ENCODE results near the gene SP3.
A peak's percentile ranks its signal among the peaks of the same experiment; 100 is the strongest.

Gene SP3

DNA sequence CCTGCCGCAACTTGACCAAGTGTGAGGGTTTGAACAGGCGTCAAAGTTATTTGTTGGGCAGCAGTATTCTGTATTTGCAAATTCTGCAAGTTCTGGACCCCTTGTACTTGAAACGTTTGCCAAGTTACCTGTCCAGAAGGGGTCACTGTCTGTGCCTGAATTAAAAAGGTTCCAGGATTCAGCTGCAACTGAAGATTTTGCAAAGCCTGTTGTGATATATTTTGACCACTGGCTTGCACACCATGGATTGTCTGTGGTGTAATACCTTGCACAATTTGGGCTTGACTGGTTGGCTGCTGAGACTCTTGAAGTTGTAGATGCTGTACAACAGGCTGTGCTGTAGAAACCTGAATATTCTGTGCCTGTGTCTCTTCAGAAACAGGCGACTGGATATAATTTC, 10.2 kb downstream of the SP3 start:
- no peak for ATAC-seq (ENCODE audit: insufficient read depth, low read depth)
- H3K79me2 ChIP-seq (ENCODE audit: insufficient read depth, low read length): peaks cover 100% of the 10 kb centered on the region
- no peaks in the 10 kb centered on the region for H3K9me3 ChIP-seq (ENCODE audit: insufficient read depth, low read length, severe bottlenecking)
- DNase-seq: no peak
- TF ChIP-seq EZH2 (IDR thresholded peaks at IDR 0.05; ENCODE audit: borderline replicate concordance, low read depth, low read length, severe bottlenecking) (no peak), CTCF (IDR thresholded peaks at IDR 0.05; ENCODE audit: borderline replicate concordance, extremely low read depth, low read length, poor library complexity, severe bottlenecking) (peak; percentile 3)
- H3K4me3 ChIP-seq (ENCODE audit: low read depth in 1 of 2, low read length in 2 of 2): no peak overlapping the region
- no peak overlapping the region for H2AFZ ChIP-seq (ENCODE audit: low read depth, low read length)
- no peak overlapping the region for H3K9ac ChIP-seq (ENCODE audit: low read depth, low read length)
- H3K27ac ChIP-seq (ENCODE audit: low read length): no peak overlapping the region
- H3K4me2 ChIP-seq (ENCODE audit: insufficient read depth, low read length): peak overlapping the region; percentile 64
- no peaks in the 10 kb centered on the region for H3K27me3 ChIP-seq (ENCODE audit: insufficient read depth, low read length, poor library complexity)
- H3K36me3 ChIP-seq (ENCODE audit: insufficient read depth, low read length): peaks cover 77% of the 10 kb centered on the region
- peaks cover 65% of the 10 kb centered on the region for H3K4me1 ChIP-seq (ENCODE audit: insufficient read depth, low read length)
- peaks cover 71% of the 10 kb centered on the region for H4K20me1 ChIP-seq (ENCODE audit: insufficient read depth, low read length)

DNA sequence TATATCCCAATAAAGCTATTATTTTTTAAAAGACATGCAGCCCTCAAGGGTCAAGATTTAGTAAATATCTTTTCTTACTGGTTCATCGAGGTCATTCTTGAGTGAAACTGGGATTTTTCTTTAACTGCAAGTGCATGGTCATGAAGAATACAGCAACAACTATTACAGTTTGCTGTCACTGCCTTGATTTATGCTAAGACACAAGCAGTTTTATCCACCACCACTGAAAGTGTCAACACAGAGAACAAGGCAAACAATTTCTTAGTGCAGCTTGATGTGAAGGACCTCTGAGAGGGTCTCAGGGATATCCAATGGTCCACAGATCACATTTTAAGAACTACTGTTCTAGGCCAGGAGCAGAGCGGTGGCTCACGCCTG, 12.1 kb downstream of the SP3 start:
- peak overlapping the region in 1 of 2 experiments; percentile 3; a peak in 1 of 4 replicates for H3K4me3 ChIP-seq (ENCODE audit: low read depth in 1 of 2, low read length in 2 of 2)
- H3K36me3 ChIP-seq (ENCODE audit: insufficient read depth, low read length): peaks cover 78% of the 10 kb centered on the region
- H3K79me2 ChIP-seq (ENCODE audit: insufficient read depth, low read length): peaks cover 100% of the 10 kb centered on the region
- ATAC-seq (ENCODE audit: insufficient read depth, low read depth) (no peak), DNase-seq (no peak)
- peaks cover 55% of the 10 kb centered on the region for H3K4me1 ChIP-seq (ENCODE audit: insufficient read depth, low read length)
- no peaks in the 10 kb centered on the region for H3K27me3 ChIP-seq (ENCODE audit: insufficient read depth, low read length, poor library complexity)
- peaks cover 76% of the 10 kb centered on the region for H4K20me1 ChIP-seq (ENCODE audit: insufficient read depth, low read length)
- no peak overlapping the region for H2AFZ ChIP-seq (ENCODE audit: low read depth, low read length)
- TF ChIP-seq EZH2 (IDR thresholded peaks at IDR 0.05; ENCODE audit: borderline replicate concordance, low read depth, low read length, severe bottlenecking) (no peak), CTCF (IDR thresholded peaks at IDR 0.05; ENCODE audit: borderline replicate concordance, extremely low read depth, low read length, poor library complexity, severe bottlenecking) (no peak)
- peak overlapping the region; percentile 34 for H3K4me2 ChIP-seq (ENCODE audit: insufficient read depth, low read length)
- no peak overlapping the region for H3K9ac ChIP-seq (ENCODE audit: low read depth, low read length)
- H3K9me3 ChIP-seq (ENCODE audit: insufficient read depth, low read length, severe bottlenecking): no peaks in the 10 kb centered on the region
- H3K27ac ChIP-seq (ENCODE audit: low read length): no peak overlapping the region

GRCh38 chr2:173952267-173953046, 12.7 kb downstream of the SP3 start:
- peaks cover 79% of the 10 kb centered on the region for H3K36me3 ChIP-seq (ENCODE audit: insufficient read depth, low read length)
- no peak overlapping the region for H3K9ac ChIP-seq (ENCODE audit: low read depth, low read length)
- peaks cover 100% of the 10 kb centered on the region for H3K79me2 ChIP-seq (ENCODE audit: insufficient read depth, low read length)
- H2AFZ ChIP-seq (ENCODE audit: low read depth, low read length): no peak overlapping the region
- H3K4me3 ChIP-seq (ENCODE audit: low read depth in 1 of 2, low read length in 2 of 2): peak overlapping the region in 1 of 2 experiments; percentile 3; a peak in 1 of 4 replicates
- no peaks in the 10 kb centered on the region for H3K27me3 ChIP-seq (ENCODE audit: insufficient read depth, low read length, poor library complexity)
- no peaks in the 10 kb centered on the region for H3K9me3 ChIP-seq (ENCODE audit: insufficient read depth, low read length, severe bottlenecking)
- H3K27ac ChIP-seq (ENCODE audit: low read length): no peak overlapping the region
- TF ChIP-seq EZH2 (IDR thresholded peaks at IDR 0.05; ENCODE audit: borderline replicate concordance, low read depth, low read length, severe bottlenecking) (no peak), CTCF (IDR thresholded peaks at IDR 0.05; ENCODE audit: borderline replicate concordance, extremely low read depth, low read length, poor library complexity, severe bottlenecking) (peak; percentile 39)
- peak overlapping the region; percentile 34 for H3K4me2 ChIP-seq (ENCODE audit: insufficient read depth, low read length)
- DNase-seq (no peak), ATAC-seq (ENCODE audit: insufficient read depth, low read depth) (peak; percentile 37; the same call in 1 of the 3 replicates)
- H3K4me1 ChIP-seq (ENCODE audit: insufficient read depth, low read length): peaks cover 53% of the 10 kb centered on the region
- peaks cover 80% of the 10 kb centered on the region for H4K20me1 ChIP-seq (ENCODE audit: insufficient read depth, low read length)

Data from DND-41 (cell line).